NCI-H1436 (cell line): Measurements from ENCODE around the gene FBXO30.

ENCODE experiments used
- DNase-seq: peaks from one replicate; lab custom pipeline; 2025; lab: John Stamatoyannopoulos, UW

The FBXO30 gene

GRCh38 chr6:145819994-145820393, 5.4 kb upstream of the FBXO30 start:
- DNase-seq: no peak

GRCh38 chr6:145818796-145819195, 4.2 kb upstream of the FBXO30 start:
- DNase-seq: no peak

- DNase-seq: no peak
Measured at GRCh38 chr6:145816392-145816791, 1.8 kb upstream of the FBXO30 start.

GRCh38 chr6:145815309-145816274, 997 bp upstream of the FBXO30 start:
- DNase-seq: peak; percentile 4

GRCh38 chr6:145814035-145814500, 527 bp downstream of the FBXO30 start:
- no peak for DNase-seq

GRCh38 chr6:145813285-145814034, 1.1 kb downstream of the FBXO30 start:
- DNase-seq: no peak

- DNase-seq: no peak
Measured at GRCh38 chr6:145811741-145812140, 2.9 kb downstream of the FBXO30 start.

- DNase-seq: no peak
Measured at GRCh38 chr6:145809785-145810184, 4.8 kb downstream of the FBXO30 start.

GRCh38 chr6:145809211-145809610, 5.4 kb downstream of the FBXO30 start:
- no peak for DNase-seq

- no peak for DNase-seq
Measured at GRCh38 chr6:145808239-145808638, 6.4 kb downstream of the FBXO30 start.

- DNase-seq: no peak
Measured at GRCh38 chr6:145802141-145802540, 12.5 kb downstream of the FBXO30 start.

- DNase-seq: no peak
Measured at GRCh38 chr6:145801021-145801420, 13.6 kb downstream of the FBXO30 start.

- DNase-seq: no peak
Measured at GRCh38 chr6:145798530-145798929, 16.1 kb downstream of the FBXO30 start.

- DNase-seq: no peak
Measured at GRCh38 chr6:145789443-145789842, 25.2 kb downstream of the FBXO30 start.

- no peak for DNase-seq
Measured at GRCh38 chr6:145787688-145788087, 26.9 kb downstream of the FBXO30 start.

GRCh38 chr6:145784683-145785082, 29.9 kb downstream of the FBXO30 start:
- DNase-seq: no peak

- DNase-seq: no peak
Measured at GRCh38 chr6:145783796-145784195, 30.8 kb downstream of the FBXO30 start.

- no peak for DNase-seq
Measured at GRCh38 chr6:145772846-145773245, 41.7 kb downstream of the FBXO30 start.

- no peak for DNase-seq
Measured at GRCh38 chr6:145765449-145765848, 49.1 kb downstream of the FBXO30 start.

- DNase-seq: no peak
Measured at GRCh38 chr6:145763742-145764141, 50.9 kb downstream of the FBXO30 start.

GRCh38 chr6:145761584-145761983, 53.0 kb downstream of the FBXO30 start:
- no peak for DNase-seq

GRCh38 chr6:145758113-145758512, 56.5 kb downstream of the FBXO30 start:
- no peak for DNase-seq

- peak; percentile 14 for DNase-seq
Measured at GRCh38 chr6:145756170-145756662, 58.4 kb downstream of the FBXO30 start.
